Measurements from ENCODE around the gene GLE1. TPM values are rescaled to one million over a fixed set of nuclear protein-coding genes. Genes with fewer than 3 reads are reported as not detected.

The GLE1 gene
- total RNA-seq, 1 donor from 2014 or later = 6.3 TPM

- TF ChIP-seq, protein P1, sequence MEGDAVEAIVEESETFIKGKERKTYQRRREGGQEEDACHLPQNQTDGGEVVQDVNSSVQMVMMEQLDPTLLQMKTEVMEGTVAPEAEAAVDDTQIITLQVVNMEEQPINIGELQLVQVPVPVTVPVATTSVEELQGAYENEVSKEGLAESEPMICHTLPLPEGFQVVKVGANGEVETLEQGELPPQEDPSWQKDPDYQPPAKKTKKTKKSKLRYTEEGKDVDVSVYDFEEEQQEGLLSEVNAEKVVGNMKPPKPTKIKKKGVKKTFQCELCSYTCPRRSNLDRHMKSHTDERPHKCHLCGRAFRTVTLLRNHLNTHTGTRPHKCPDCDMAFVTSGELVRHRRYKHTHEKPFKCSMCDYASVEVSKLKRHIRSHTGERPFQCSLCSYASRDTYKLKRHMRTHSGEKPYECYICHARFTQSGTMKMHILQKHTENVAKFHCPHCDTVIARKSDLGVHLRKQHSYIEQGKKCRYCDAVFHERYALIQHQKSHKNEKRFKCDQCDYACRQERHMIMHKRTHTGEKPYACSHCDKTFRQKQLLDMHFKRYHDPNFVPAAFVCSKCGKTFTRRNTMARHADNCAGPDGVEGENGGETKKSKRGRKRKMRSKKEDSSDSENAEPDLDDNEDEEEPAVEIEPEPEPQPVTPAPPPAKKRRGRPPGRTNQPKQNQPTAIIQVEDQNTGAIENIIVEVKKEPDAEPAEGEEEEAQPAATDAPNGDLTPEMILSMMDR (IDR thresholded peaks at IDR 0.05) = no peak
- H3K9me3 ChIP-seq = no peaks in the 10 kb centered on the region
- peak overlapping the region; percentile 71 to 90 for H3K4me3 ChIP-seq
- peak overlapping the region in 1 of 2 donors; percentile 89 for H3K27ac ChIP-seq
- intact Hi-C loops (cut with DNase I) = loop anchor here (2.0 to 5.0 kb wide), 3 partner anchors 96 to 180 kb away; partner anchors contain the start of genes COQ4, GOLGA2, SPTAN1 and SWI5
- peaks cover 14 to 21% of the 10 kb centered on the region in 2 donors for H3K36me3 ChIP-seq
- H3K27me3 ChIP-seq = no peaks in the 10 kb centered on the region
- DNase-seq (ENCODE audit: low spot score in 2 of 2) = no peak
- peaks cover 0 to 8% of the 10 kb centered on the region in 2 donors for H3K4me1 ChIP-seq
These were observed 47.3 kb upstream of the GLE1 start for GRCh38 chr9:128457207-128457606.

DNA sequence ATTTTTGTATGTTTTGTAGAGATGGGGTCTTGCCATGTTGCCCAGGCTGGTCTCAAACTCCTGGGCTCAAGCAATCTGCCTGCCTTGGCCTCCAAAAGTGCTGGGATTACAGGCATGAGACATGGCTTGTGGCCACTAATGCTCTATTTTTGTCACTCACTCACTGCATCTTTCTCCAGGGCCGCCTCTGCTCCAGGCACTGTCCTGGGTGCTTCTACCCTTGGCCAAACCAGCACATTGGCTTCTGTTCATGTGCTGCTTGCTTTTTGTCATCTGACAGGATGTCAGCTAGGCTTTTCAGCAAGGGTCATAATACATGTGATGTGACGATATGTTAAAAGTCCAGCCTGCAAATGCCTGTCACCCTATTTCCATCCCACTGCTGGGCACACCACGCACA, 45.5 kb upstream of the GLE1 start:
- intact Hi-C loops (cut with DNase I) = loop anchor here (5.0 kb wide), 2 partner anchors 137 to 182 kb away; partner anchors contain the start of genes COQ4, GOLGA2, SWI5 and TRUB2
- peaks cover 26 to 38% of the 10 kb centered on the region in 2 donors for H3K36me3 ChIP-seq
- TF ChIP-seq, protein P1 (IDR thresholded peaks at IDR 0.05) = no peak

GRCh38 chr9:128469070-128469469, 35.4 kb upstream of the GLE1 start:
- H3K36me3 ChIP-seq = peaks cover 24 to 28% of the 10 kb centered on the region in 2 donors
- TF ChIP-seq, protein P1 (IDR thresholded peaks at IDR 0.05) = no peak
- intact Hi-C loops (cut with DNase I) = no loop called here

More for the DNA sequence above, 45.5 kb upstream of the GLE1 start:
- Histone ChIP-seq H3K27me3 (no peaks in the 10 kb centered on the region), H3K27ac (no peak overlapping the region), H3K9me3 (no peaks in the 10 kb centered on the region), H3K4me1 (peaks cover 0 to 8% of the 10 kb centered on the region in 2 donors), H3K4me3 (no peak overlapping the region)
- DNase-seq (ENCODE audit: low spot score in 2 of 2) = no peak

GRCh38 chr9:128470560-128470959, 34.0 kb upstream of the GLE1 start:
- Histone ChIP-seq H3K27ac (no peak overlapping the region), H3K9me3 (no peaks in the 10 kb centered on the region), H3K4me1 (peaks cover 0 to 5% of the 10 kb centered on the region in 2 donors), H3K27me3 (no peaks in the 10 kb centered on the region), H3K4me3 (no peak overlapping the region), H3K36me3 (peaks cover 22 to 37% of the 10 kb centered on the region in 2 donors)
- intact Hi-C loops (cut with DNase I) = no loop called here
- DNase-seq (ENCODE audit: low spot score in 2 of 2) = no peak
- TF ChIP-seq, protein P1 (IDR thresholded peaks at IDR 0.05) = no peak

More at GRCh38 chr9:128469070-128469469, 35.4 kb upstream of the GLE1 start:
- Histone ChIP-seq H3K27me3 (no peaks in the 10 kb centered on the region), H3K4me3 (no peak overlapping the region), H3K4me1 (peaks cover 0 to 5% of the 10 kb centered on the region in 2 donors), H3K9me3 (no peaks in the 10 kb centered on the region), H3K27ac (no peak overlapping the region)
- DNase-seq (ENCODE audit: low spot score in 2 of 2) = no peak

DNA sequence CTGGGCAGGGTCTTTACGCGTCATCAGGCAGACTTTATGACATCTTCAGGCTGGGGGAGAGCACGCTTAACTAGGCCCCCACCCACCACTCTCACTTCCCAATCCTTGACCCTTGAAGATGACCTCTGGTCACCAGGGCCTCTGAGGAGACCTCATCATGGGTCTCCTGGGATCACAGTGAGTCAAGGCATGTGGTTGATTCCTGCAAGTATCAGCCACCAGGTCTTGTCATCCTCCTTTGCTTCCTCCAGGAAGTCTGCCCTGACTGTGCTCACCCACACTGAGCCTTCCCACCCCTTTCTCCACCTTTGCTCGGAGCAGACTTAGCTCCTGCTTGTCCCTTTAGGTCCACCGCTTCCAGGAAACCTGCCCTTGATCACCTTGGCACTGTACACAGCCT, 31.4 kb upstream of the GLE1 start:
- Histone ChIP-seq H3K4me3 (no peak overlapping the region), H3K27me3 (no peaks in the 10 kb centered on the region), H3K9me3 (no peaks in the 10 kb centered on the region), H3K27ac (no peak overlapping the region), H3K36me3 (peaks cover 24 to 44% of the 10 kb centered on the region in 2 donors), H3K4me1 (peaks cover 0 to 5% of the 10 kb centered on the region in 2 donors)
- intact Hi-C loops (cut with DNase I) = no loop called here
- TF ChIP-seq, protein P1 (IDR thresholded peaks at IDR 0.05) = no peak
- no peak for DNase-seq (ENCODE audit: low spot score in 2 of 2)
